Astrocyte of the cerebellum (primary cell): ENCODE data around the gene IL22RA2.

ENCODE experiments used
- DNase-seq: peaks from one replicate; pipeline ENCODE4 v3.0.0-alpha.2; 2011; ENCODE audit warnings: low read depth
- H3K4me3 ChIP-seq: 2 replicates; pipeline ENCODE4 v1.5.1; 2011; ENCODE audit warnings: mild to moderate bottlenecking, low read depth, low read length, moderate library complexity
- CTCF ChIP-seq: IDR thresholded peaks from 2 replicates; pipeline ENCODE4 v1.5.1; 2012; ENCODE audit warnings: low read length, low read depth, moderate library complexity, mild to moderate bottlenecking; ENCODE audit errors: missing control alignments
- in situ Hi-C: cut with HindIII; loops from 2 replicates; pipeline ENCODE4 v1.10.0; 2017; ENCODE audit warnings: low sequenced_read_pairs

Gene IL22RA2

GRCh38 chr6:137155830-137156229 is 17.6 kb downstream of the IL22RA2 start:
- H3K4me3 ChIP-seq = no peak overlapping the region
- in situ Hi-C loops = no loop called here
- DNase-seq = peak; percentile 47

GRCh38 chr6:137150072-137150471 is 23.4 kb downstream of the IL22RA2 start:
- H3K4me3 ChIP-seq = no peak overlapping the region
- no peak for DNase-seq

More at GRCh38 chr6:137155830-137156229, 17.6 kb downstream of the IL22RA2 start:
- no peak for TF ChIP-seq CTCF

GRCh38 chr6:137149035-137149393 is 24.4 kb downstream of the IL22RA2 start:
- DNase-seq = no peak
- no peak for TF ChIP-seq CTCF
- in situ Hi-C loops = no loop called here
- no peak overlapping the region for H3K4me3 ChIP-seq

More at GRCh38 chr6:137150072-137150471, 23.4 kb downstream of the IL22RA2 start:
- no peak for TF ChIP-seq CTCF
- in situ Hi-C loops = no loop called here

- in situ Hi-C loops = no loop called here
- no peak for TF ChIP-seq CTCF
- no peak for DNase-seq
- no peak overlapping the region for H3K4me3 ChIP-seq
These were observed 25.0 kb downstream of the IL22RA2 start for GRCh38 chr6:137148306-137149034.

- TF ChIP-seq CTCF = no peak
- in situ Hi-C loops = no loop called here
- no peak overlapping the region for H3K4me3 ChIP-seq
- no peak for DNase-seq
These were observed 26.2 kb downstream of the IL22RA2 start for GRCh38 chr6:137147195-137147594.

GRCh38 chr6:137146206-137146605 is 27.2 kb downstream of the IL22RA2 start:
- no peak overlapping the region for H3K4me3 ChIP-seq
- no peak for DNase-seq
- in situ Hi-C loops = no loop called here
- no peak for TF ChIP-seq CTCF
